SK-N-SH (cell line): ENCODE measurements around the gene GRM7. TPM values are rescaled to one million over a fixed set of nuclear protein-coding genes. Genes with fewer than 3 reads are reported as not detected.

ENCODE experiments used
- CTCF ChIA-PET: fragments of 300-600, 350-600 bp; formaldehyde crosslinking; extraction: SDS; loops from one replicate; lab custom pipeline; 2021; lab: Yijun Ruan, JAX
- POLR2A ChIA-PET: fragments of 350-600 bp; sonication (Branson Sonifier 250); formaldehyde crosslinking; extraction: SDS; loops from one replicate; lab custom pipeline; 2020; ENCODE audit warnings: antibody characterized with exemption, inconsistent platforms; lab: Yijun Ruan, JAX
- DNase-seq: peaks from one replicate; pipeline ENCODE4 v3.0.0; 2012
- H2AFZ ChIP-seq: fragments of 200-600 bp; sonication (generic); 2 replicates; pipeline ENCODE4 v1.8.1; 2016; ENCODE audit warnings: antibody characterized with exemption, mild to moderate bottlenecking, low read depth
- H3F3A ChIP-seq: fragments of 200-600 bp; sonication (generic); replicated peaks from 2 replicates; pipeline ENCODE3; 2016; ENCODE audit warnings: antibody characterized with exemption, mild to moderate bottlenecking; ENCODE audit not compliant: insufficient read depth
- H3K27ac ChIP-seq, 2 experiments: fragments of 200-500 bp in 1 of 2; fragments of 200-600 bp in 1 of 2; sonication (Bioruptor generic) in 1 of 2; sonication (generic), shearing (Covaris generic) in 1 of 2; 2 replicates each; pipeline versions ENCODE4 v1.5.1 to v1.6.1; 2014 to 2016; ENCODE audit warnings: low read depth in 2 of 2, inconsistent platforms in 1 of 2, low read length in 1 of 2, mild to moderate bottlenecking in 1 of 2, mixed read lengths in 1 of 2
- H3K27me3 ChIP-seq: fragments of 200-600 bp; sonication (generic), shearing (Covaris generic); 2 replicates; pipeline ENCODE4 v1.6.1; 2016; ENCODE audit warnings: mixed run types; ENCODE audit not compliant: insufficient read depth
- H3K36me3 ChIP-seq, 2 experiments: fragments of 200-500 bp in 1 of 2; fragments of 200-600 bp in 1 of 2; sonication (Bioruptor generic) in 1 of 2; sonication (generic) in 1 of 2; replicated peaks in 1 of 2; 2 replicates each; pipeline versions ENCODE3 to v1.5.1; 2014 to 2016; ENCODE audit warnings: low read length in 1 of 2, mild to moderate bottlenecking in 1 of 2; ENCODE audit not compliant: insufficient read depth in 2 of 2, control insufficient read depth in 1 of 2
- H3K4me1 ChIP-seq, 2 experiments: fragments of 200-500 bp in 1 of 2; fragments of 200-600 bp in 1 of 2; sonication (Bioruptor generic) in 1 of 2; sonication (generic), shearing (Covaris generic) in 1 of 2; 2 replicates each; pipeline versions ENCODE4 v1.5.1 to v1.6.1; 2014 to 2016; ENCODE audit warnings: low read depth in 1 of 2, low read length in 1 of 2, mixed run types in 1 of 2; ENCODE audit not compliant: insufficient read depth in 2 of 2, control insufficient read depth in 1 of 2
- H3K4me2 ChIP-seq: fragments of 200-600 bp; sonication (generic), shearing (Covaris generic); 2 replicates; pipeline ENCODE4 v1.6.1; 2017; ENCODE audit warnings: mixed run types
- H3K4me3 ChIP-seq, 2 experiments: fragments of 200-500 bp in 1 of 2; fragments of 200-600 bp in 1 of 2; sonication (Bioruptor generic) in 1 of 2; sonication (generic), shearing (Covaris generic) in 1 of 2; 2 replicates each; pipeline versions ENCODE4 v1.5.1 to v1.8.1; 2014 to 2016; ENCODE audit warnings: low read depth in 2 of 2, inconsistent platforms in 1 of 2, low read length in 1 of 2, mild to moderate bottlenecking in 1 of 2, mixed read lengths in 1 of 2, moderate library complexity in 1 of 2
- H3K79me2 ChIP-seq: fragments of 200-600 bp; sonication (generic); 2 replicates; pipeline ENCODE4 v1.8.1; 2017; ENCODE audit warnings: mild to moderate bottlenecking; ENCODE audit not compliant: insufficient read depth
- H3K9ac ChIP-seq: fragments of 200-600 bp; sonication (generic); 2 replicates; pipeline ENCODE4 v1.6.1; 2017; ENCODE audit warnings: mixed run types
- H3K9me2 ChIP-seq: fragments of 200-600 bp; sonication (generic); 2 replicates; pipeline ENCODE4 v1.6.1; 2017; ENCODE audit warnings: mixed run types
- H3K9me3 ChIP-seq: fragments of 200-600 bp; sonication (generic); 2 replicates; pipeline ENCODE4 v1.6.1; 2017; ENCODE audit warnings: mixed run types, mild to moderate bottlenecking, moderate library complexity
- H4K20me1 ChIP-seq: fragments of 200-600 bp; sonication (generic); 2 replicates; pipeline ENCODE4 v1.6.1; 2017; ENCODE audit warnings: mild to moderate bottlenecking, mixed run types; ENCODE audit not compliant: insufficient read depth
- FOSL2 ChIP-seq: IDR thresholded peaks from 2 replicates; pipeline ENCODE4 v1.4.0; 2012; ENCODE audit warnings: low read depth, mild to moderate bottlenecking, moderate library complexity, borderline replicate concordance
- FOXM1 ChIP-seq: IDR thresholded peaks from 2 replicates; pipeline ENCODE4 v1.4.0; 2012; ENCODE audit warnings: low read depth, mild to moderate bottlenecking
- GATA2 ChIP-seq: sonication (generic); formaldehyde crosslinking; IDR thresholded peaks from 2 replicates; pipeline ENCODE4 v1.5.0; 2020; ENCODE audit warnings: mild to moderate bottlenecking, missing genetic modification reagents
- JUND ChIP-seq: IDR thresholded peaks from 2 replicates; pipeline ENCODE4 v1.4.0; 2012
- NFIC ChIP-seq: IDR thresholded peaks from 2 replicates; pipeline ENCODE4 v1.4.0; 2012; ENCODE audit warnings: borderline replicate concordance
- NRF1 ChIP-seq: IDR thresholded peaks from 2 replicates; pipeline ENCODE4 v1.6.1; 2012; ENCODE audit warnings: low read depth, mild to moderate bottlenecking, low read length
- PBX3 ChIP-seq: IDR thresholded peaks from 2 replicates; pipeline ENCODE4; 2012
- POLR2AphosphoS5 ChIP-seq: IDR thresholded peaks from 2 replicates; pipeline ENCODE4 v1.6.1; 2012; ENCODE audit warnings: low read depth, low read length
- RAD21 ChIP-seq: IDR thresholded peaks from 2 replicates; pipeline ENCODE4 v1.6.1; 2012; ENCODE audit warnings: mild to moderate bottlenecking, low read length
- RCOR1 ChIP-seq: fragments of 150-350 bp; IDR thresholded peaks from 2 replicates; pipeline ENCODE4 v1.6.1; 2017; ENCODE audit warnings: antibody characterized with exemption, low read length
- REST ChIP-seq: IDR thresholded peaks from 2 replicates; pipeline ENCODE4 v1.6.1; 2012; ENCODE audit warnings: mild to moderate bottlenecking, low read depth, low read length, moderate library complexity
- RFX5 ChIP-seq: IDR thresholded peaks from 2 replicates; pipeline ENCODE4 v1.6.1; 2012; ENCODE audit warnings: mild to moderate bottlenecking, improper control_type of control experiment, low read length
- SIN3A ChIP-seq: IDR thresholded peaks from 2 replicates; pipeline ENCODE4 v1.6.1; 2012; ENCODE audit warnings: low read depth, mild to moderate bottlenecking, low read length, moderate library complexity, borderline replicate concordance
- TAF1 ChIP-seq: IDR thresholded peaks from 2 replicates; pipeline ENCODE4 v1.6.1; 2012; ENCODE audit warnings: low read depth, mild to moderate bottlenecking, low read length, moderate library complexity, borderline replicate concordance
- TCF12 ChIP-seq: IDR thresholded peaks from 2 replicates; pipeline ENCODE4 v1.4.0; 2012
- TEAD4 ChIP-seq: IDR thresholded peaks from 2 replicates; pipeline ENCODE4 v1.4.0; 2012; ENCODE audit warnings: mild to moderate bottlenecking, borderline replicate concordance; ENCODE audit not compliant: insufficient read depth
- USF1 ChIP-seq: IDR thresholded peaks from 2 replicates; pipeline ENCODE4 v1.4.0; 2012; ENCODE audit warnings: low read depth, borderline replicate concordance
- WGBS: methylation state at CpG from one replicate; pipeline ENCODE4 v1.1.6; 2017; ENCODE audit warnings: low lambda C conversion rate; 5-methylcytosine and 5-hydroxymethylcytosine counted together
- polyA plus RNA-seq, 3 experiments: library from polyadenylated mRNA; depleted of rRNA; stranded (reverse); fragments of >200 nt; gene quantifications; 2 replicates each; pipeline ENCODE4 v1.2.3, GENCODE V29; 2012
- TF ChIP-seq, protein P1 (sequence below): IDR thresholded peaks from 2 replicates; pipeline ENCODE4 v1.4.0; 2012; ENCODE audit warnings: low read depth, borderline replicate concordance
- TF ChIP-seq, protein P2 (sequence below): fragments of 150-350 bp; IDR thresholded peaks from 2 replicates; pipeline ENCODE4 v1.6.1; 2017; ENCODE audit warnings: antibody characterized with exemption, low read length, low read depth, borderline replicate concordance

Gene GRM7
- polyA plus RNA-seq, 1 of the 3 experiments (the other 2 are of a cell fraction): 0.03 TPM

- 83% methylated on average over 1 of the region's 3 CpGs for WGBS
- H3K27me3 ChIP-seq: no peaks in the 10 kb centered on the region
- no peak overlapping the region for H2AFZ ChIP-seq
- H3K27ac ChIP-seq: no peak overlapping the region; a peak in 1 of 4 replicates
- no peaks in the 10 kb centered on the region for H3K36me3 ChIP-seq
- ChIA-PET CTCF (interaction anchor here (0.6 to 0.7 kb wide), 3 partner anchors 43 to 899 kb away, joined by 3 read pairs; no protein-coding TSS in a partner anchor), POLR2A (interaction anchor here (0.6 kb wide), 2 partner anchors 387 to 514 kb away, joined by 4 to 7 read pairs; no protein-coding TSS in a partner anchor)
- H3F3A ChIP-seq: no peaks in the 10 kb centered on the region
- H3K4me3 ChIP-seq: no peak overlapping the region
- H3K9me3 ChIP-seq: no peaks in the 10 kb centered on the region
- DNase-seq: no peak
- no peaks in the 10 kb centered on the region for H3K79me2 ChIP-seq
- no peak overlapping the region for H3K9ac ChIP-seq
- no peaks in the 10 kb centered on the region for H3K9me2 ChIP-seq
- TF ChIP-seq, protein P1, sequence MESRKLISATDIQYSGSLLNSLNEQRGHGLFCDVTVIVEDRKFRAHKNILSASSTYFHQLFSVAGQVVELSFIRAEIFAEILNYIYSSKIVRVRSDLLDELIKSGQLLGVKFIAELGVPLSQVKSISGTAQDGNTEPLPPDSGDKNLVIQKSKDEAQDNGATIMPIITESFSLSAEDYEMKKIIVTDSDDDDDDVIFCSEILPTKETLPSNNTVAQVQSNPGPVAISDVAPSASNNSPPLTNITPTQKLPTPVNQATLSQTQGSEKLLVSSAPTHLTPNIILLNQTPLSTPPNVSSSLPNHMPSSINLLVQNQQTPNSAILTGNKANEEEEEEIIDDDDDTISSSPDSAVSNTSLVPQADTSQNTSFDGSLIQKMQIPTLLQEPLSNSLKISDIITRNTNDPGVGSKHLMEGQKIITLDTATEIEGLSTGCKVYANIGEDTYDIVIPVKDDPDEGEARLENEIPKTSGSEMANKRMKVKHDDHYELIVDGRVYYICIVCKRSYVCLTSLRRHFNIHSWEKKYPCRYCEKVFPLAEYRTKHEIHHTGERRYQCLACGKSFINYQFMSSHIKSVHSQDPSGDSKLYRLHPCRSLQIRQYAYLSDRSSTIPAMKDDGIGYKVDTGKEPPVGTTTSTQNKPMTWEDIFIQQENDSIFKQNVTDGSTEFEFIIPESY: no peak
- TF ChIP-seq RAD21: no peak
- TF ChIP-seq USF1: no peak
- TF ChIP-seq, protein P2, sequence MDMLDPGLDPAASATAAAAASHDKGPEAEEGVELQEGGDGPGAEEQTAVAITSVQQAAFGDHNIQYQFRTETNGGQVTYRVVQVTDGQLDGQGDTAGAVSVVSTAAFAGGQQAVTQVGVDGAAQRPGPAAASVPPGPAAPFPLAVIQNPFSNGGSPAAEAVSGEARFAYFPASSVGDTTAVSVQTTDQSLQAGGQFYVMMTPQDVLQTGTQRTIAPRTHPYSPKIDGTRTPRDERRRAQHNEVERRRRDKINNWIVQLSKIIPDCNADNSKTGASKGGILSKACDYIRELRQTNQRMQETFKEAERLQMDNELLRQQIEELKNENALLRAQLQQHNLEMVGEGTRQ: no peak
- TF ChIP-seq SIN3A: no peak
- no peak for TF ChIP-seq TAF1
- TF ChIP-seq JUND: no peak
- no peak for TF ChIP-seq RCOR1
- TF ChIP-seq FOXM1: no peak
- H4K20me1 ChIP-seq: no peaks in the 10 kb centered on the region
- peaks cover 0 to 9% of the 10 kb centered on the region in 2 experiments; a peak in 2 of 4 replicates for H3K4me1 ChIP-seq
- no peak overlapping the region for H3K4me2 ChIP-seq
Observed at GRCh38 chr3:7518026-7518425, 657.1 kb downstream of the GRM7 start.

- H3K27me3 ChIP-seq: no peaks in the 10 kb centered on the region
- ChIA-PET CTCF (interaction anchor here (0.7 kb wide), 2 partner anchors 43 to 899 kb away, joined by 3 read pairs; no protein-coding TSS in a partner anchor), POLR2A (interaction anchor here (0.6 kb wide), 1 partner anchor 514 kb away, joined by 4 read pairs; no protein-coding TSS in a partner anchor)
- H3F3A ChIP-seq: no peaks in the 10 kb centered on the region
- H3K4me1 ChIP-seq: peaks cover 0 to 9% of the 10 kb centered on the region in 2 experiments; a peak in 2 of 4 replicates
- peak; percentile 5 for DNase-seq
- no peak overlapping the region for H3K4me3 ChIP-seq
- H3K79me2 ChIP-seq: no peaks in the 10 kb centered on the region
- H4K20me1 ChIP-seq: no peaks in the 10 kb centered on the region
- no peaks in the 10 kb centered on the region for H3K9me3 ChIP-seq
- H3K36me3 ChIP-seq: no peaks in the 10 kb centered on the region
- H3K27ac ChIP-seq: no peak overlapping the region; a peak in 1 of 4 replicates
- no peak overlapping the region for H2AFZ ChIP-seq
- no peaks in the 10 kb centered on the region for H3K9me2 ChIP-seq
- H3K9ac ChIP-seq: no peak overlapping the region
- no peak overlapping the region for H3K4me2 ChIP-seq
- TF ChIP-seq PBX3 (no peak), RFX5 (no peak), REST (no peak), JUND (no peak), NFIC (no peak), GATA2 (CRISPR knock-in tag) (no peak), FOSL2 (no peak), NRF1 (no peak), POLR2AphosphoS5 (no peak), RAD21 (no peak), TEAD4 (no peak), TCF12 (no peak)
- TF ChIP-seq, protein P2: no peak
Observed at GRCh38 chr3:7518456-7518855, 657.5 kb downstream of the GRM7 start.
